Fibroblast of pulmonary artery (primary cell): ENCODE results near the gene EIF4A3.
A peak's percentile ranks its signal among the peaks of the same experiment; 100 is the strongest.

ENCODE experiments used
- DNase-seq: peaks from one replicate; pipeline ENCODE4 v3.0.0-alpha.2; 2010; ENCODE audit warnings: low read depth
- H3K4me3 ChIP-seq: replicated peaks from 2 replicates; pipeline ENCODE4 v1.5.1; 2011; ENCODE audit warnings: low read depth, mild to moderate bottlenecking, control low read depth, low read length, moderate library complexity
- CTCF ChIP-seq: IDR thresholded peaks from 2 replicates; pipeline ENCODE4 v1.5.1; 2011; ENCODE audit warnings: mild to moderate bottlenecking, control low read depth, low read length, inconsistent platforms; ENCODE audit errors: missing control alignments

The EIF4A3 gene

GRCh38 chr17:80146121-80147034 lies 550 bp downstream of the EIF4A3 start:
- H3K4me3 ChIP-seq, result peak overlapping the region; percentile 87
- DNase-seq, result no peak
- no peak for TF ChIP-seq CTCF

GRCh38 chr17:80145076-80146075 lies 1.6 kb downstream of the EIF4A3 start:
- no peak for TF ChIP-seq CTCF
- H3K4me3 ChIP-seq, result peak overlapping the region; percentile 87
- DNase-seq, result no peak

- no peak for TF ChIP-seq CTCF
- DNase-seq, result no peak
Measured at GRCh38 chr17:80142929-80143328, 4.0 kb downstream of the EIF4A3 start.

GRCh38 chr17:80141463-80142165 lies 5.3 kb downstream of the EIF4A3 start:
- TF ChIP-seq CTCF, result no peak
- DNase-seq, result no peak
- no peak overlapping the region for H3K4me3 ChIP-seq

More at GRCh38 chr17:80142929-80143328, 4.0 kb downstream of the EIF4A3 start:
- no peak overlapping the region for H3K4me3 ChIP-seq

- no peak for DNase-seq
- no peak for TF ChIP-seq CTCF
Measured at GRCh38 chr17:80138856-80139426, 8.0 kb downstream of the EIF4A3 start.

GRCh38 chr17:80137131-80137530 lies 9.8 kb downstream of the EIF4A3 start:
- no peak overlapping the region for H3K4me3 ChIP-seq
- no peak for TF ChIP-seq CTCF
- DNase-seq, result no peak

More at GRCh38 chr17:80138856-80139426, 8.0 kb downstream of the EIF4A3 start:
- H3K4me3 ChIP-seq, result no peak overlapping the region
